Measurements from ENCODE around the gene NDUFAF7. TPM values are rescaled to one million over a fixed set of nuclear protein-coding genes. Genes with fewer than 3 reads are reported as not detected.

The NDUFAF7 gene
- total and polyA plus RNA-seq, 9 of the 15 experiments (the other 6 are each of a cell fraction or from before 2014, with no cell fraction given) = 14.9 to 41.6 (median 23.9) TPM

DNA sequence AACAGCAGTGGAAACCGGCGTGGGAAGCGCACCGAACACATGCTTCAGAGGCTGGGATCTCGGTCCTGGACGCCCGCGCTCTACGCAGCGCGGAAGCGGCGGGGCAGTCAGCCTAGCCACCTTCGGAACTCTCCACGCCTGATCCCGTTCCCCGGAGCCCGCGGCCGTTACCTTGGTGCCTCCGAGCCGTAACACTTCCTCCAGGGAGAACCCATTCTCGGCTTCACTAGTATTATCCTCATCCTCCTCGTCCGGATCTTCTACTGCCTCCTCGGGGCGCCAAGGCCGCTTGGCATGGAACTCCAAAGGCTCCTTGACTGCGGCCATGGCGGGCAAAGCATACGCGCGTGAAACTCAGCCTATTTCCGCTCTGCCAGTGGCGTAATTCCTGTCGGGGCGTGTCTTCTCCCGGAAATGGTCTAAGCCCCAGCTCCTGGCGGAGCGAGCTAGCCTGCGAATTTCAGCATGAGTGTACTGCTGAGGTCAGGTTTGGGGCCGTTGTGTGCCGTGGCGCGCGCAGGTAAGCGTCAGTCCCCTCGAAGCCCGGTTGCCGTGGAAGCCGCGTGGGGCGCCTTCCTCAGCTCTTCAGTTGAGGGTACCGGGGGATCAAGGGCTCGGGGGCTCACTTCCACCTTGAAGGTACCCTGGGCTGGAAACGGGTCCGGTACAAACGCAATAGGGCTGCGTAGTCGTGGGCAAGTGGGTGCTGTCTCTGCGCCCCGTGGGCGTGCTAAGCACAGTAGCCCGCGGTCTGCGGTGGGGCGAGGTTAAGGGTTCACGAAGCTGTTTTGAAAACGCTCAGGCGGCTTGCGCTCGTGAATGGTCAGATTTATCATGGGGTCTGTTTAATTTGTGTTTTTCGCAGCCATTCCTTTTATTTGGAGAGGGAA, at the start of gene NDUFAF7, which contains the start of gene CEBPZ (continued):
- 0 out of 4 replicates have a peak, but pooled peaks of 1 of the 2 experiments have one; percentile 39 for TF ChIP-seq FOXA3 (CRISPR knock-in tag; conservative IDR thresholded peaks at IDR 0.05 in 1 of 2, IDR thresholded peaks at IDR 0.05 in 1 of 2)
- TF ChIP-seq CBFB (CRISPR knock-in tag; IDR thresholded peaks at IDR 0.05) = no peak
- 0 out of 2 replicates have a peak, but pooled peaks have one; percentile 17 for TF ChIP-seq FOSL1 (tag; conservative IDR thresholded peaks at IDR 0.05)
- TF ChIP-seq, protein P1, sequence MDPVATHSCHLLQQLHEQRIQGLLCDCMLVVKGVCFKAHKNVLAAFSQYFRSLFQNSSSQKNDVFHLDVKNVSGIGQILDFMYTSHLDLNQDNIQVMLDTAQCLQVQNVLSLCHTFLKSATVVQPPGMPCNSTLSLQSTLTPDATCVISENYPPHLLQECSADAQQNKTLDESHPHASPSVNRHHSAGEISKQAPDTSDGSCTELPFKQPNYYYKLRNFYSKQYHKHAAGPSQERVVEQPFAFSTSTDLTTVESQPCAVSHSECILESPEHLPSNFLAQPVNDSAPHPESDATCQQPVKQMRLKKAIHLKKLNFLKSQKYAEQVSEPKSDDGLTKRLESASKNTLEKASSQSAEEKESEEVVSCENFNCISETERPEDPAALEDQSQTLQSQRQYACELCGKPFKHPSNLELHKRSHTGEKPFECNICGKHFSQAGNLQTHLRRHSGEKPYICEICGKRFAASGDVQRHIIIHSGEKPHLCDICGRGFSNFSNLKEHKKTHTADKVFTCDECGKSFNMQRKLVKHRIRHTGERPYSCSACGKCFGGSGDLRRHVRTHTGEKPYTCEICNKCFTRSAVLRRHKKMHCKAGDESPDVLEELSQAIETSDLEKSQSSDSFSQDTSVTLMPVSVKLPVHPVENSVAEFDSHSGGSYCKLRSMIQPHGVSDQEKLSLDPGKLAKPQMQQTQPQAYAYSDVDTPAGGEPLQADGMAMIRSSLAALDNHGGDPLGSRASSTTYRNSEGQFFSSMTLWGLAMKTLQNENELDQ (CRISPR knock-in tag; IDR thresholded peaks at IDR 0.05; ENCODE audit: borderline replicate concordance) = 0 out of 2 replicates have a peak, but pooled peaks have one; percentile 71
- TF ChIP-seq NUFIP1 (IDR thresholded peaks at IDR 0.05; ENCODE audit: partially characterized antibody) = no peak
- TF ChIP-seq L3MBTL2 (IDR thresholded peaks at IDR 0.05) = peak; percentile 84
- TF ChIP-seq, protein P2, sequence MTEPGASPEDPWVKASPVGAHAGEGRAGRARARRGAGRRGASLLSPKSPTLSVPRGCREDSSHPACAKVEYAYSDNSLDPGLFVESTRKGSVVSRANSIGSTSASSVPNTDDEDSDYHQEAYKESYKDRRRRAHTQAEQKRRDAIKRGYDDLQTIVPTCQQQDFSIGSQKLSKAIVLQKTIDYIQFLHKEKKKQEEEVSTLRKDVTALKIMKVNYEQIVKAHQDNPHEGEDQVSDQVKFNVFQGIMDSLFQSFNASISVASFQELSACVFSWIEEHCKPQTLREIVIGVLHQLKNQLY (CRISPR knock-in tag; conservative IDR thresholded peaks at IDR 0.05) = no peak
- no peak for TF ChIP-seq RBM25 (IDR thresholded peaks at IDR 0.05; ENCODE audit: low read depth, low read length, severe bottlenecking)
- TF ChIP-seq NFE2L1 (tag; IDR thresholded peaks at IDR 0.05; ENCODE audit: borderline replicate concordance, low read depth) = no peak
- no peak for TF ChIP-seq CHD4 (IDR thresholded peaks at IDR 0.05; ENCODE audit: insufficient read depth, insufficient replicate concordance, low read depth, low read length, poor library complexity, severe bottlenecking)
- TF ChIP-seq ZNF324 (CRISPR knock-in tag; IDR thresholded peaks at IDR 0.05) = no peak
- peak; percentile 9; the same call in 1 of the 2 replicates for TF ChIP-seq MYNN (IDR thresholded peaks at IDR 0.05)
- no peak for TF ChIP-seq MYNN (CRISPR knock-in tag; IDR thresholded peaks at IDR 0.05)
- TF ChIP-seq SIRT6 (IDR thresholded peaks at IDR 0.05; ENCODE audit: low read depth, low read length) = no peak
- no peak for TF ChIP-seq ZNF282 (CRISPR knock-in tag; IDR thresholded peaks at IDR 0.05)
- TF ChIP-seq EHMT2 (IDR thresholded peaks at IDR 0.05) = peak; percentile 67; the same call in 1 of the 2 replicates
- no peak for TF ChIP-seq SMARCC2 (IDR thresholded peaks at IDR 0.05; ENCODE audit: low read depth)
- TF ChIP-seq, protein P3, sequence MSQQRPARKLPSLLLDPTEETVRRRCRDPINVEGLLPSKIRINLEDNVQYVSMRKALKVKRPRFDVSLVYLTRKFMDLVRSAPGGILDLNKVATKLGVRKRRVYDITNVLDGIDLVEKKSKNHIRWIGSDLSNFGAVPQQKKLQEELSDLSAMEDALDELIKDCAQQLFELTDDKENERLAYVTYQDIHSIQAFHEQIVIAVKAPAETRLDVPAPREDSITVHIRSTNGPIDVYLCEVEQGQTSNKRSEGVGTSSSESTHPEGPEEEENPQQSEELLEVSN (IDR thresholded peaks at IDR 0.05; ENCODE audit: borderline replicate concordance in 1 of 2, extremely low read depth in 1 of 2, insufficient read depth in 1 of 2, insufficient read length in 1 of 2, low read depth in 1 of 2, low read length in 1 of 2, poor library complexity in 1 of 2, severe bottlenecking in 1 of 2) = peak; percentile 39 to 58
- TF ChIP-seq RAD21 (CRISPR knock-in tag; conservative IDR thresholded peaks at IDR 0.05 in 1 of 2, IDR thresholded peaks at IDR 0.05 in 1 of 2) = no peak
- no peak for TF ChIP-seq NR3C1 (CRISPR knock-in tag; IDR thresholded peaks at IDR 0.05)
- peak; percentile 92 for TF ChIP-seq KDM5B (IDR thresholded peaks at IDR 0.05; ENCODE audit: insufficient replicate concordance, low read depth, low read length)
- TF ChIP-seq, protein P4, sequence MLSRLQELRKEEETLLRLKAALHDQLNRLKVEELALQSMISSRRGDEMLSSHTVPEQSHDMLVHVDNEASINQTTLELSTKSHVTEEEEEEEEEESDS (CRISPR knock-in tag; IDR thresholded peaks at IDR 0.05) = no peak

Data from K562 (cell line).